GM10266 (cell line): Measurements from ENCODE around the gene SRR.
"Not testable (repeated sequence)": the region's sequence is repeated elsewhere in the genome, so short reads cannot be mapped to it uniquely, and the experiment has no call there.

Experiments
- DNase-seq: peaks from one replicate; pipeline ENCODE4 v3.0.0; 2012; ENCODE audit errors: extremely low spot score
- TF ChIP-seq, protein P1 (sequence below): IDR thresholded peaks from 2 replicates; pipeline ENCODE4 v1.5.1; 2012; ENCODE audit warnings: mild to moderate bottlenecking, low read depth; ENCODE audit not compliant: control insufficient read depth, insufficient read depth; ENCODE audit errors: missing control alignments

Gene SRR

DNA sequence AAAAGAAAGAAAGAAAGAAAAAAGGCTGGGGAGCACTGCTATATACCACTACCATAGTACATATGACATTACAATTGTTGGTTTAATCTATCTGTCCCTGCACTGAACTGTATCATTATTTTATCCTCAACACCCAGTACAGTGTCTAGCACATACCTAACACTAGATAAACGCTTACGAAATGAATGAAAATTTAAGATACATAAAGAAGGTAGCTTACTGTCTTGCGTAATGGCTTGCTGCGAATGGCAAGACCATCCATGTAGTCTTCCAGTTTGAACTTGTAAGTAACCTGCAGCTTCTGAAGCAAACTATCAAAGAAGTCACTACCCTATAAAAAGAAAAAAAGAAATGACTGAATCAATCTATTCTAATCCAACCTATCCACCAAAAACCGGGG is 6.7 kb upstream of the SRR start:
- no peak for DNase-seq
- TF ChIP-seq, protein P1, sequence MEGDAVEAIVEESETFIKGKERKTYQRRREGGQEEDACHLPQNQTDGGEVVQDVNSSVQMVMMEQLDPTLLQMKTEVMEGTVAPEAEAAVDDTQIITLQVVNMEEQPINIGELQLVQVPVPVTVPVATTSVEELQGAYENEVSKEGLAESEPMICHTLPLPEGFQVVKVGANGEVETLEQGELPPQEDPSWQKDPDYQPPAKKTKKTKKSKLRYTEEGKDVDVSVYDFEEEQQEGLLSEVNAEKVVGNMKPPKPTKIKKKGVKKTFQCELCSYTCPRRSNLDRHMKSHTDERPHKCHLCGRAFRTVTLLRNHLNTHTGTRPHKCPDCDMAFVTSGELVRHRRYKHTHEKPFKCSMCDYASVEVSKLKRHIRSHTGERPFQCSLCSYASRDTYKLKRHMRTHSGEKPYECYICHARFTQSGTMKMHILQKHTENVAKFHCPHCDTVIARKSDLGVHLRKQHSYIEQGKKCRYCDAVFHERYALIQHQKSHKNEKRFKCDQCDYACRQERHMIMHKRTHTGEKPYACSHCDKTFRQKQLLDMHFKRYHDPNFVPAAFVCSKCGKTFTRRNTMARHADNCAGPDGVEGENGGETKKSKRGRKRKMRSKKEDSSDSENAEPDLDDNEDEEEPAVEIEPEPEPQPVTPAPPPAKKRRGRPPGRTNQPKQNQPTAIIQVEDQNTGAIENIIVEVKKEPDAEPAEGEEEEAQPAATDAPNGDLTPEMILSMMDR: no peak

DNA sequence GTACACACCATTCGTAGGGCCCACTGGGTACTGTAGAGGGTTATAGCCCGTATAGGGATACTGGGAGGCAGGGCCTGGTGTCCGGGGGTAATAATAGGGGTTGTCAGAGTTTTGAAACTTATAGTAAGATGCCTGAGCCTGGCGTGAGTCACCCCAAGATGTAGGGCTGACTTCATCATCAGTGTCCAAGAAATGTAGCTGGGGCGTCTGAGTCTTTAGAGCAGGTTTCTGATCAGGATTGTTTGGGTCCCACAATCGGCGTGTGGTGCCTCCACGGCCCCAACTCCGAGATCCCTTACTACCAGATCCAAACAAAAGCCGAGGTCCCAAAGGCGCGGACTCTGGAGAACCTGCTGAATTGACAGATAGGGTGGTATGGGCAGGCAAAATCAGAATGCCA is 4.6 kb upstream of the SRR start:
- no peak for DNase-seq
- TF ChIP-seq, protein P1: no peak

DNA sequence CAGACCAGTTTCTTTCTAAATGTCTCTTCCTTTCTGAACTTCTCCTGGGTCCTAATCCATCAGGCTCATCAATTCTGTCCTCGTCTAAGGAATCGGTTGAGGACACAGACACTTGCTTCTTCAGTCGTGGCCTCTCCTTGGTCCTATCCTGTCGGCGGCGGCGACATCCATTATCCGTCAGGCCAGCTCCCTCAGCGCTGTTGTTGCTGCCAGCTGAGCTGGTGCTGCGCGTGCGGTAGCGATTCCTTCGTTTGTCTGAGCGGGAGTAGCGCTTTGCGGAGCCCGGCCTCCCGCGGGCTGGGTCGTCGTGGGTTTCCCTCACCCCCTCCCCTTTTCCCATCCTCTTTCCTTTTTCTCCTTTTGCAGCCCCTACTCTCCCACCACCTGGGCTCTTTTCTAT is 4.0 kb upstream of the SRR start:
- no peak for DNase-seq
- TF ChIP-seq, protein P1: no peak

DNA sequence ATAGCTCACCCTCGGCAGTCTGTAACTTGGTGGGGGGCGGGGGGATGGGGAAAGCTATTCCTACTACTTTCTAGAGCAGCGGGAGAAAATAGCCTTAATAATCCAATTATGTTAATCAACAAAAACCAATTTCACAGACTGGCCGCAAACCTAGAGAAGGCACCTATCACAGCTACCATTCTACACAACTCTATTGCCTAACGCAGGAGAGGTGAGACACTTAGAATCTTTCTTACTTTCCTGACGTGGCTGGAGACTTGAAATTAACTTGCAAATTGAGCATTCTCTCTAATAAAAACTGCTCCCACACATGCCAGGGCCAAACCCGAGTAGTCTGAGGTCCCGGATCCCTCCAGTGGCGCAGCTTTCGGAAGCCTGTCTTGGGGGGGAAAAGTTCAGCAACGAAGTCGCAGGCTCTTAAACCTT is 959 bp upstream of the SRR start:
- TF ChIP-seq, protein P1: no peak
- DNase-seq: peak; percentile 28

DNA sequence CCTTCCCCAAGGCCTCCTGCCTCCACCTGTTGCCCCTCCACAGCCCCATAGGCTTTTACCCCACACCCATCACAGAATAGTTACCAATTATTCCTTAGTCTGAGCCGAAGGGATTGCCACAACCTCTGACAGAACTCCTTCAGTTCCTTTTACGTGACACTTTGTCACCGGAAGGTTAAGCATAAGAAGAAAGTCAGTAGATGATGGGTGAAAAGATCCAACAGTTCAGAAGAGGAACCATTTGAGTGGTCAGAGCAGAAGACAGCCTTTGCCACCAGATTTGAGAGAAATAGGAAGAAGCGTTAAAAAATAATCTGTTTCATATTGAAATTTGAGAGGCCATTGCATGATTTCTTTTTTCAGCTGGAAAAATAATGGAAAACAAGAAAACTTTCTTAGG is 1.2 kb downstream of the SRR start:
- TF ChIP-seq, protein P1: no peak
- DNase-seq: no peak

DNA sequence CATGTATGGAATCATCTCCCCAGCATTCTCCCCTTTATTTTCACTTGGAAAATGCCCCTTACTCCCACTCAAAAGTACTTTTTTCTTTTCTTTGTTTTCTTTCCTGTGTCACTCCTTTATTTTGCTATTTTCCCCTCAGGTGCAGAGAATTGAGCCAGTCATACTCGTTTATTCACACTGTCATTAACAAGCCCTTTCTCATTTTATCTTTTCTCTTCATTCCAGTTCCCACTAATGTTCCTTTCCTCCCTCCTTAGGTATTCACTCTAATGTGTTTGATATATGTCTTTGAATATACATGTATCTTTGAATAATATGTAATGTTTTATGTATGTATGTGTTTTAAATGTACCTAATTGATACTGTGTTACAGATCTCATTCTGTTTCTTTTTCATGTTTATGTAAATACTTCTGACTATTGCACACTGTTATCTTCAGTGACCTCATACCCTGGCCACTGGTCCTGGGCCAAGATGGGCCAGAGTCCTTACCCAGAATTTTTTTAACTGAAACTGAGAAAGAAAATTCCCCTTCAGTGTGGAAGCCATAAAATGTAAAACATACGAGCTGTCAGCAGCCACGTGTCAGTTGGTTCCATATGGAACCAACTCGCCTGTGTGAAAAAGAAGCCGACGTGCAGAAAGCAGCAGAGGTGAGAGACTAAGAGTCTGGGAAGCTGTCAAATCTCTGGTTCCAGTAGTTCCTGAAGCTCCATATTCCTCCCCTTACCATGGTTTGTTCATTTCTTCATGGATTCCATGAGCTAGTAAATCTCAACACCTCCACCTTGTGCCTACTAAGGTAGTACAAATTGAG is 5.8 kb downstream of the SRR start:
- TF ChIP-seq, protein P1: no peak
- no peak for DNase-seq

DNA sequence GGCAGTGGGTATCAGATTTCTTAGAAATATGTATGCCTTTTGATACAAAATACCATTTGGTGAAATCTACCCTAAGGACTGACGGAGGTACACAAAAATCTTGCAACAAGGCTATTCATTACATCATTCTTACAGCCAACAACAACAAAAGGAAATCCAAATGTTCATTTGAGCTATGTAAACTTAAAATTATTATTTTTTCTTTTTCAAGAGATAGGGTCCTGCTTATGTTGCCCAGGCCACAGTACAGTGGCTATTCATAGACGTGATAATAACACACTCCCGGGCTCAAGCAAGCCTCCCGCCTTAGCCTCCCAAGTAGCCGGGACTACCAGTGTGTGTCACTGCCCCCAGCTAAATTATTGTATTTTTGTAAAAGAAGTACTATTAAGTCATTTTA is 9.0 kb downstream of the SRR start:
- TF ChIP-seq, protein P1: no peak
- DNase-seq: no peak

DNA sequence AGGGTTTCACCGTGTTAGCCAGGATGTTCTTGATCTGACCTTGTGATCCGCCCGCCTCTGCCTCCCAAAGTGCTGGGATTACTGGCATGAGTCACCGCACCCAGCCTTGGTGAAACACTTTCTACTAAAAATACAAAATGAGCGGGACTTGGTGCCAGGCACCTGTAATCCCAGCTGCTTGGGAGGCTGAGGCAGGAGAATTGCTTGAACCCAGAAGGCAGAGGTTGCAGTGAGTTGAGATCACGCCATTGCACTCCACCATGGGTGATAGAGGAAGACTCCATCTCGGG is 13.1 kb downstream of the SRR start:
- not testable (repeated sequence) for DNase-seq
